ENCODE results near the gene DAB2IP.
"Not testable (repeated sequence)": the region's sequence is repeated elsewhere in the genome, so short reads cannot be mapped to it uniquely, and the experiment has no call there.

DAB2IP gene

GRCh38 chr9:121781145-121781548 is 129.7 kb downstream of the DAB2IP start:
- H3K4me1 Mint-ChIP-seq (ENCODE audit: low read depth): no peaks in the 10 kb centered on the region
- H3K4me3 Mint-ChIP-seq: no peak overlapping the region
- intact Hi-C loops (cut with micrococcal nuclease): no loop called here
- H3K36me3 Mint-ChIP-seq (ENCODE audit: low read depth): no peaks in the 10 kb centered on the region
- H3K9me3 Mint-ChIP-seq: no peaks in the 10 kb centered on the region
- peaks cover 4% of the 10 kb centered on the region for H3K27me3 Mint-ChIP-seq
- no peak overlapping the region for H3K27ac Mint-ChIP-seq

GRCh38 chr9:121781701-121782464 is 130.4 kb downstream of the DAB2IP start:
- Mint-ChIP-seq H3K4me3 (no peak overlapping the region), H3K9me3 (no peaks in the 10 kb centered on the region), H3K27me3 (peaks cover 8% of the 10 kb centered on the region), H3K27ac (no peak overlapping the region), H3K4me1 (ENCODE audit: low read depth) (no peaks in the 10 kb centered on the region), H3K36me3 (ENCODE audit: low read depth) (no peaks in the 10 kb centered on the region)
- intact Hi-C loops (cut with micrococcal nuclease): no loop called here

GRCh38 chr9:121782514-121783110 is 131.2 kb downstream of the DAB2IP start:
- H3K36me3 Mint-ChIP-seq (ENCODE audit: low read depth): no peaks in the 10 kb centered on the region
- H3K9me3 Mint-ChIP-seq: no peaks in the 10 kb centered on the region
- intact Hi-C loops (cut with micrococcal nuclease): no loop called here
- H3K4me1 Mint-ChIP-seq (ENCODE audit: low read depth): no peaks in the 10 kb centered on the region
- no peak overlapping the region for H3K4me3 Mint-ChIP-seq
- H3K27ac Mint-ChIP-seq: no peak overlapping the region
- peaks cover 8% of the 10 kb centered on the region for H3K27me3 Mint-ChIP-seq

DNA sequence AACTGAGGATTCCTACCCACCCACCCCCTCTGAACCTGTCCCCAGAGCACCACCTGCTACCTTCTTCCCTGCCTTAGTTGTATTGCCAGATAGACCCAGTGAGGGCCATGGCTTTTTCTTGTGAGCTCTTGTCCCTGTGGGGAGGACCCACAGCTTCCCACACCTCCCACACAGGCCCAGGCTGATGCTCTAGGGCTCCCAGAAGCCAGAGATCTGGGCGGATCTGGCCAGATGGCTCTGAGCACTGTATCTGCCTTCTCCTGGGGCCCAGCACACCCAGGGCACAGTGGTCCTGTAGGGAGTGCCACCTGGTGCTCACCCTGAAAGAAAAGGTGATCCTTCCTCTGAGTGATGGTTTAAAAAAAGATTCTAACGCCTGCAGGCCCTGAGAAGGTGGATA is 131.7 kb downstream of the DAB2IP start:
- H3K27ac Mint-ChIP-seq: no peak overlapping the region
- no peak overlapping the region for H3K4me3 Mint-ChIP-seq
- H3K4me1 Mint-ChIP-seq (ENCODE audit: low read depth): no peaks in the 10 kb centered on the region
- intact Hi-C loops (cut with micrococcal nuclease): no loop called here
- H3K27me3 Mint-ChIP-seq: peaks cover 8% of the 10 kb centered on the region
- no peaks in the 10 kb centered on the region for H3K36me3 Mint-ChIP-seq (ENCODE audit: low read depth)
- no peaks in the 10 kb centered on the region for H3K9me3 Mint-ChIP-seq

GRCh38 chr9:121783521-121784507 is 132.4 kb downstream of the DAB2IP start:
- intact Hi-C loops (cut with micrococcal nuclease): no loop called here
- Mint-ChIP-seq H3K9me3 (no peaks in the 10 kb centered on the region), H3K27ac (no peak overlapping the region), H3K4me3 (no peak overlapping the region), H3K27me3 (peaks cover 8% of the 10 kb centered on the region), H3K36me3 (ENCODE audit: low read depth) (no peaks in the 10 kb centered on the region), H3K4me1 (ENCODE audit: low read depth) (no peaks in the 10 kb centered on the region)

DNA sequence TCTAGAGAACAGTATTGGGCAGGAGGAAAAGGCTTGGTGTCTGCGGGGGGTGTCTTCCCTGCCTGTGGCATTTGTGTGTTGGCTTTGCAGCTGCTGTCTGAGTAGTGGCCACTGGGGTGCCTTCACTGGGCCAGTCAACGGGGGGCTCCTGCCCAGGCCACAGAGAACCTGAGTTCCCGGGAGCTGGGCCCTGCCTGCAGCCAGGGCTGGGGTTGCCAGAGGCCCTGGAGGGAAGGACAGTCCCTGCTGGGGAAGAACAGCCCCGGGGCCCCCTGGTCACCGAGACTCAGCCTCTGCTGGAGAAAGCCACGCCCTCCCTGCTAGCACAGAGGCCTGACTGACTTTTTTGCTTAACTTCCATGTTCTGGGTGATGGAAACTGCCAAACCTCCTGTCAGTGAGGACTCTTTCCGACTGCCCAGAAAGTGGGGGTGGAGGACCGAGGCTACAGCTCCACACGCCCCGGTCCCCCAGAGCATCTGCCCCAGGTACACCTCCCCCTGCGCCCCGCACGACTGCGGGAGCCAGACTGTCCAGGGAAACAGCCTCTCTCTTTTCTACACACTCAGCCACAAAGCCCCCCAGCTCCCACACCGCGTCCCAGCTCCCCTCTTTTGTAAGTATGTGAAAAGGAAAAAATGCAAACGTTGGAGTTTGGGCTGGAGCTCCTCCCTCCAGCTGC is 133.4 kb downstream of the DAB2IP start:
- peaks cover 6% of the 10 kb centered on the region for H3K27me3 Mint-ChIP-seq
- H3K36me3 Mint-ChIP-seq (ENCODE audit: low read depth): no peaks in the 10 kb centered on the region
- no peaks in the 10 kb centered on the region for H3K9me3 Mint-ChIP-seq
- no peak overlapping the region for H3K4me3 Mint-ChIP-seq
- H3K4me1 Mint-ChIP-seq (ENCODE audit: low read depth): no peaks in the 10 kb centered on the region
- intact Hi-C loops (cut with micrococcal nuclease): no loop called here
- H3K27ac Mint-ChIP-seq: no peak overlapping the region

- intact Hi-C loops (cut with micrococcal nuclease): no loop called here
- Mint-ChIP-seq H3K27ac (no peak overlapping the region), H3K4me1 (ENCODE audit: low read depth) (no peaks in the 10 kb centered on the region), H3K36me3 (ENCODE audit: low read depth) (no peaks in the 10 kb centered on the region), H3K4me3 (no peak overlapping the region), H3K27me3 (peaks cover 5% of the 10 kb centered on the region), H3K9me3 (no peaks in the 10 kb centered on the region)
These were observed 134.5 kb downstream of the DAB2IP start for GRCh38 chr9:121785673-121786542.

GRCh38 chr9:121786543-121786948 is 135.1 kb downstream of the DAB2IP start:
- Mint-ChIP-seq H3K9me3 (no peaks in the 10 kb centered on the region), H3K4me3 (no peak overlapping the region), H3K27me3 (peaks cover 8% of the 10 kb centered on the region), H3K27ac (no peak overlapping the region), H3K4me1 (ENCODE audit: low read depth) (no peaks in the 10 kb centered on the region), H3K36me3 (ENCODE audit: low read depth) (no peaks in the 10 kb centered on the region)
- intact Hi-C loops (cut with micrococcal nuclease): no loop called here

GRCh38 chr9:121786998-121787422 is 135.6 kb downstream of the DAB2IP start:
- no peak overlapping the region for H3K27ac Mint-ChIP-seq
- peaks cover 9% of the 10 kb centered on the region for H3K27me3 Mint-ChIP-seq
- no peaks in the 10 kb centered on the region for H3K9me3 Mint-ChIP-seq
- H3K36me3 Mint-ChIP-seq (ENCODE audit: low read depth): no peaks in the 10 kb centered on the region
- intact Hi-C loops (cut with micrococcal nuclease): no loop called here
- no peak overlapping the region for H3K4me3 Mint-ChIP-seq
- no peaks in the 10 kb centered on the region for H3K4me1 Mint-ChIP-seq (ENCODE audit: low read depth)

GRCh38 chr9:121788686-121789366 is 137.4 kb downstream of the DAB2IP start:
- no peaks in the 10 kb centered on the region for H3K9me3 Mint-ChIP-seq

DNA sequence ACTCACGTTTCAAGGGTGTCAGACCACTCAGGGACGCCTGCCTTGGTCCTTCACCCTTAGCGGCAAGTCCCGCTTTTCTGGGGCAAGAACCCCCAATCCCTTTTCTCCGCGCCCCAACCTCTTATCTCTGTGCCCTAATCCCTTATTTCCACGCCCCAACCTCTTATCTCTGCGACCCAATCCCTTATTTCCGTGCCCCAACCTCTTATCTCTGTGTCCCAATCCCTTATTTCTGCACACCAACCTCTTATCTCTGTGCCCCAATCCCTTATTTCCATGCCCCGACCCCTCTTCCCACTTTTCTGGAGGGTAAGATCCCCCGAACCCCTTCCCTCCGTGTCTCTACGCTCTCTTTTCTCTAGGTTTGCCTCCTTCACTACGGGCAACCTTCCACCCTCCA is 139.4 kb downstream of the DAB2IP start:
- H3K27ac Mint-ChIP-seq: no peak overlapping the region

More at GRCh38 chr9:121788686-121789366, 137.4 kb downstream of the DAB2IP start:
- intact Hi-C loops (cut with micrococcal nuclease): no loop called here
- Mint-ChIP-seq H3K36me3 (ENCODE audit: low read depth) (no peaks in the 10 kb centered on the region), H3K4me3 (no peak overlapping the region), H3K27ac (no peak overlapping the region), H3K27me3 (peaks cover 9% of the 10 kb centered on the region), H3K4me1 (ENCODE audit: low read depth) (no peaks in the 10 kb centered on the region)

GRCh38 chr9:121792476-121792875 is 141.0 kb downstream of the DAB2IP start:
- H3K4me3 Mint-ChIP-seq; H3K9me3 Mint-ChIP-seq; intact Hi-C loops (cut with micrococcal nuclease); H3K4me1 Mint-ChIP-seq (ENCODE audit: low read depth); H3K27ac Mint-ChIP-seq; H3K36me3 Mint-ChIP-seq (ENCODE audit: low read depth); H3K27me3 Mint-ChIP-seq: not testable (repeated sequence)

More for the DNA sequence above, 139.4 kb downstream of the DAB2IP start:
- Mint-ChIP-seq H3K4me3 (no peak overlapping the region), H3K4me1 (ENCODE audit: low read depth) (no peaks in the 10 kb centered on the region), H3K36me3 (ENCODE audit: low read depth) (no peaks in the 10 kb centered on the region), H3K27me3 (peaks cover 10% of the 10 kb centered on the region), H3K9me3 (no peaks in the 10 kb centered on the region)
- intact Hi-C loops (cut with micrococcal nuclease): no loop called here

All from dendritic cell treated with granulocyte-macrophage colony-stimulating factor and Interleukin-4, amounts not matched to agents 40 ng/mL and 50 ng/mL, for 4 days (primary cell).